ENCODE results near the gene SLC22A7.

DNA sequence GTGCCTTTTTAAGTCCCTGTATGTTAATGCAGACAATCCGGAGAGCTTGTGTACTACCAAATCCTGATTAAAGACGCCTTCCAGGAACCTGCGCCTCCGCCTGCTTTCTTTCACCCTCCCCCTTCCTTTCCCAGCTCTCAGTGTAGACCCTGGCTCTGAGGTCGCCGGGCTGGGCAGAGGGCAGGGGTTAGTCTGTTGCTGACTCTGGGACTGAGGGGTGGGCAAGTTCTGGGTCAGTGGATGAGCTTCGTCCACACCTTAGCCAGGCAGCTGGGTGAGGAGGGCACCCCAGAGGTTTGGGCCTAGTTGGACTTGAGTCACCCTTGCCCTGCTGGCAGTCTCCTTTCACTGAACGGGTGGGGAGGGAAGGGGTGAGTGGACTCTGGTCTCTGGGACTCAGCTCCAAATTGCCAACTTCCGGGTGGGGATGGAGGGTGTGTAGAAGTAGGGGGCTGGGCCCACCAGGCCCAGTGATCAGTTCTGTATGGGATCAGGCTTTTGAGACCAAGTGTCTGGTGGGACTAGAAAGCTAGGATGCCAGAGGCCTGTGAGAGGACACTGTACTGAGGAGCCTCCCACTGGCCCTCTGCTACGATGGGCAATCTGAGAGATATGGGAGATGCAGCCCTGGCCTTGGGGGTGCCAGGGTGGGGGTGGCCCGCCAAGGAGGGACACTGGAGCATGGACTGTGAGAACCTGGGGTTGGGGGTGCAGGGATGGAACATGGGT, 21.3 kb upstream of the SLC22A7 start:
- TF ChIP-seq, protein P1, sequence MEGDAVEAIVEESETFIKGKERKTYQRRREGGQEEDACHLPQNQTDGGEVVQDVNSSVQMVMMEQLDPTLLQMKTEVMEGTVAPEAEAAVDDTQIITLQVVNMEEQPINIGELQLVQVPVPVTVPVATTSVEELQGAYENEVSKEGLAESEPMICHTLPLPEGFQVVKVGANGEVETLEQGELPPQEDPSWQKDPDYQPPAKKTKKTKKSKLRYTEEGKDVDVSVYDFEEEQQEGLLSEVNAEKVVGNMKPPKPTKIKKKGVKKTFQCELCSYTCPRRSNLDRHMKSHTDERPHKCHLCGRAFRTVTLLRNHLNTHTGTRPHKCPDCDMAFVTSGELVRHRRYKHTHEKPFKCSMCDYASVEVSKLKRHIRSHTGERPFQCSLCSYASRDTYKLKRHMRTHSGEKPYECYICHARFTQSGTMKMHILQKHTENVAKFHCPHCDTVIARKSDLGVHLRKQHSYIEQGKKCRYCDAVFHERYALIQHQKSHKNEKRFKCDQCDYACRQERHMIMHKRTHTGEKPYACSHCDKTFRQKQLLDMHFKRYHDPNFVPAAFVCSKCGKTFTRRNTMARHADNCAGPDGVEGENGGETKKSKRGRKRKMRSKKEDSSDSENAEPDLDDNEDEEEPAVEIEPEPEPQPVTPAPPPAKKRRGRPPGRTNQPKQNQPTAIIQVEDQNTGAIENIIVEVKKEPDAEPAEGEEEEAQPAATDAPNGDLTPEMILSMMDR (IDR thresholded peaks at IDR 0.05): no peak
- TF ChIP-seq POLR2A (IDR thresholded peaks at IDR 0.05): no peak

Measured in tibial nerve (tissue), 3 donors.